ENCODE data around the gene MRPL19. TPM values are rescaled to one million over a fixed set of nuclear protein-coding genes. Genes with fewer than 3 reads are reported as not detected.

MRPL19 gene
- total and polyA plus RNA-seq, 2 of the 13 experiments (the other 11 are each of a cell fraction or from before 2014, with no cell fraction given): 43.2 to 163 TPM

DNA sequence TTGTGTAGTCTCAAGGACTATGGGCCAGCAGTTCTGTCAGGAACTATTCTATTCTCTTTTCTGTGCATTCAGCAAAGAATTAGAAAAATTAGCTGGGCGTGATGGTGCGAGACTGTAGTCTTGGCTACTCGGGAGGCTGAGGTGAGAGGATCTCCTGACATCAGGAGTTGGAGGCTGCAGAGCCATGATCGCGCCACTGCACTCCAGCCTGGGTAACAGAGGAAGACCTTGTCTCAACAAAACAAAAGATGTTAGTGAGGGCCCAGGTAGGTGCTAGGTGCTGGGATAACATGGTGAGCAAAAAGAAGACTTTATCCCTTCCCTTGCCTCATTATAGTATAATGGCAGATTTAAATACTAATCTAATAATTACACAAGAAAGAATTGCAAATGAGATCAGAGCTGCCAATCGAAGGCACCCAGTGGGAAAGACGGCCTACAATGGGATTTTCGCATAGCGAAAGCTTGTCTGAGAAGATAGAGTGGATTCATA is 447 bp upstream of the MRPL19 start (continued):
- TF ChIP-seq, protein P1, sequence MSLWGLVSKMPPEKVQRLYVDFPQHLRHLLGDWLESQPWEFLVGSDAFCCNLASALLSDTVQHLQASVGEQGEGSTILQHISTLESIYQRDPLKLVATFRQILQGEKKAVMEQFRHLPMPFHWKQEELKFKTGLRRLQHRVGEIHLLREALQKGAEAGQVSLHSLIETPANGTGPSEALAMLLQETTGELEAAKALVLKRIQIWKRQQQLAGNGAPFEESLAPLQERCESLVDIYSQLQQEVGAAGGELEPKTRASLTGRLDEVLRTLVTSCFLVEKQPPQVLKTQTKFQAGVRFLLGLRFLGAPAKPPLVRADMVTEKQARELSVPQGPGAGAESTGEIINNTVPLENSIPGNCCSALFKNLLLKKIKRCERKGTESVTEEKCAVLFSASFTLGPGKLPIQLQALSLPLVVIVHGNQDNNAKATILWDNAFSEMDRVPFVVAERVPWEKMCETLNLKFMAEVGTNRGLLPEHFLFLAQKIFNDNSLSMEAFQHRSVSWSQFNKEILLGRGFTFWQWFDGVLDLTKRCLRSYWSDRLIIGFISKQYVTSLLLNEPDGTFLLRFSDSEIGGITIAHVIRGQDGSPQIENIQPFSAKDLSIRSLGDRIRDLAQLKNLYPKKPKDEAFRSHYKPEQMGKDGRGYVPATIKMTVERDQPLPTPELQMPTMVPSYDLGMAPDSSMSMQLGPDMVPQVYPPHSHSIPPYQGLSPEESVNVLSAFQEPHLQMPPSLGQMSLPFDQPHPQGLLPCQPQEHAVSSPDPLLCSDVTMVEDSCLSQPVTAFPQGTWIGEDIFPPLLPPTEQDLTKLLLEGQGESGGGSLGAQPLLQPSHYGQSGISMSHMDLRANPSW (CRISPR knock-in tag; IDR thresholded peaks at IDR 0.05; ENCODE audit: borderline replicate concordance): peak; percentile 29; the same call in 1 of the 2 replicates
- TF ChIP-seq, protein P2, sequence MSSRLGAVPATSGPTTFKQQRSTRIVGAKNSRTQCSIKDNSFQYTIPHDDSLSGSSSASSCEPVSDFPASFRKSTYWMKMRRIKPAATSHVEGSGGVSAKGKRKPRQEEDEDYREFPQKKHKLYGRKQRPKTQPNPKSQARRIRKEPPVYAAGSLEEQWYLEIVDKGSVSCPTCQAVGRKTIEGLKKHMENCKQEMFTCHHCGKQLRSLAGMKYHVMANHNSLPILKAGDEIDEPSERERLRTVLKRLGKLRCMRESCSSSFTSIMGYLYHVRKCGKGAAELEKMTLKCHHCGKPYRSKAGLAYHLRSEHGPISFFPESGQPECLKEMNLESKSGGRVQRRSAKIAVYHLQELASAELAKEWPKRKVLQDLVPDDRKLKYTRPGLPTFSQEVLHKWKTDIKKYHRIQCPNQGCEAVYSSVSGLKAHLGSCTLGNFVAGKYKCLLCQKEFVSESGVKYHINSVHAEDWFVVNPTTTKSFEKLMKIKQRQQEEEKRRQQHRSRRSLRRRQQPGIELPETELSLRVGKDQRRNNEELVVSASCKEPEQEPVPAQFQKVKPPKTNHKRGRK (CRISPR knock-in tag; IDR thresholded peaks at IDR 0.05): peak; percentile 56; the same call in 1 of the 2 replicates
- no peak for TF ChIP-seq MLLT10 (CRISPR knock-in tag; IDR thresholded peaks at IDR 0.05)
- TF ChIP-seq ZNF446 (CRISPR knock-in tag; IDR thresholded peaks at IDR 0.05): no peak
- TF ChIP-seq HNRNPUL1 (IDR thresholded peaks at IDR 0.05; ENCODE audit: low read depth, low read length): no peak
- TF ChIP-seq, protein P3, sequence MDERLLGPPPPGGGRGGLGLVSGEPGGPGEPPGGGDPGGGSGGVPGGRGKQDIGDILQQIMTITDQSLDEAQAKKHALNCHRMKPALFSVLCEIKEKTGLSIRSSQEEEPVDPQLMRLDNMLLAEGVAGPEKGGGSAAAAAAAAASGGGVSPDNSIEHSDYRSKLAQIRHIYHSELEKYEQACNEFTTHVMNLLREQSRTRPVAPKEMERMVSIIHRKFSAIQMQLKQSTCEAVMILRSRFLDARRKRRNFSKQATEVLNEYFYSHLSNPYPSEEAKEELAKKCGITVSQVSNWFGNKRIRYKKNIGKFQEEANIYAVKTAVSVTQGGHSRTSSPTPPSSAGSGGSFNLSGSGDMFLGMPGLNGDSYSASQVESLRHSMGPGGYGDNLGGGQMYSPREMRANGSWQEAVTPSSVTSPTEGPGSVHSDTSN (CRISPR knock-in tag; IDR thresholded peaks at IDR 0.05): no peak
- no peak for TF ChIP-seq U2AF2 (IDR thresholded peaks at IDR 0.05; ENCODE audit: low read depth, low read length)
- TF ChIP-seq NCOA5 (CRISPR knock-in tag; IDR thresholded peaks at IDR 0.05): no peak
- TF ChIP-seq TAF1 (CRISPR knock-in tag; IDR thresholded peaks at IDR 0.05): no peak
- no peak for TF ChIP-seq HOXD1 (CRISPR knock-in tag; IDR thresholded peaks at IDR 0.05)
- no peak for TF ChIP-seq ZNF292 (CRISPR knock-in tag; IDR thresholded peaks at IDR 0.05; ENCODE audit: borderline replicate concordance, low read depth)
- no peak for TF ChIP-seq DMAP1 (CRISPR knock-in tag; IDR thresholded peaks at IDR 0.05)
- no peak for TF ChIP-seq SETDB1 (CRISPR knock-in tag; IDR thresholded peaks at IDR 0.05; ENCODE audit: borderline replicate concordance)
- TF ChIP-seq GFI1 (CRISPR knock-in tag; IDR thresholded peaks at IDR 0.05; ENCODE audit: borderline replicate concordance): no peak
- TF ChIP-seq HES4 (CRISPR knock-in tag; IDR thresholded peaks at IDR 0.05; ENCODE audit: borderline replicate concordance): 0 out of 2 replicates have a peak, but pooled peaks have one; percentile 28
- TF ChIP-seq RARG (CRISPR knock-in tag; IDR thresholded peaks at IDR 0.05; ENCODE audit: low read depth): no peak
- no peak for TF ChIP-seq NR3C1 (CRISPR knock-in tag; IDR thresholded peaks at IDR 0.05)
- TF ChIP-seq, protein P4, sequence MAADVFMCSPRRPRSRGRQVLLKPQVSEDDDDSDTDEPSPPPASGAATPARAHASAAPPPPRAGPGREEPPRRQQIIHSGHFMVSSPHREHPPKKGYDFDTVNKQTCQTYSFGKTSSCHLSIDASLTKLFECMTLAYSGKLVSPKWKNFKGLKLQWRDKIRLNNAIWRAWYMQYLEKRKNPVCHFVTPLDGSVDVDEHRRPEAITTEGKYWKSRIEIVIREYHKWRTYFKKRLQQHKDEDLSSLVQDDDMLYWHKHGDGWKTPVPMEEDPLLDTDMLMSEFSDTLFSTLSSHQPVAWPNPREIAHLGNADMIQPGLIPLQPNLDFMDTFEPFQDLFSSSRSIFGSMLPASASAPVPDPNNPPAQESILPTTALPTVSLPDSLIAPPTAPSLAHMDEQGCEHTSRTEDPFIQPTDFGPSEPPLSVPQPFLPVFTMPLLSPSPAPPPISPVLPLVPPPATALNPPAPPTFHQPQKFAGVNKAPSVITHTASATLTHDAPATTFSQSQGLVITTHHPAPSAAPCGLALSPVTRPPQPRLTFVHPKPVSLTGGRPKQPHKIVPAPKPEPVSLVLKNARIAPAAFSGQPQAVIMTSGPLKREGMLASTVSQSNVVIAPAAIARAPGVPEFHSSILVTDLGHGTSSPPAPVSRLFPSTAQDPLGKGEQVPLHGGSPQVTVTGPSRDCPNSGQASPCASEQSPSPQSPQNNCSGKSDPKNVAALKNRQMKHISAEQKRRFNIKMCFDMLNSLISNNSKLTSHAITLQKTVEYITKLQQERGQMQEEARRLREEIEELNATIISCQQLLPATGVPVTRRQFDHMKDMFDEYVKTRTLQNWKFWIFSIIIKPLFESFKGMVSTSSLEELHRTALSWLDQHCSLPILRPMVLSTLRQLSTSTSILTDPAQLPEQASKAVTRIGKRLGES (CRISPR knock-in tag; IDR thresholded peaks at IDR 0.05; ENCODE audit: borderline replicate concordance): no peak
- TF ChIP-seq, protein P5, sequence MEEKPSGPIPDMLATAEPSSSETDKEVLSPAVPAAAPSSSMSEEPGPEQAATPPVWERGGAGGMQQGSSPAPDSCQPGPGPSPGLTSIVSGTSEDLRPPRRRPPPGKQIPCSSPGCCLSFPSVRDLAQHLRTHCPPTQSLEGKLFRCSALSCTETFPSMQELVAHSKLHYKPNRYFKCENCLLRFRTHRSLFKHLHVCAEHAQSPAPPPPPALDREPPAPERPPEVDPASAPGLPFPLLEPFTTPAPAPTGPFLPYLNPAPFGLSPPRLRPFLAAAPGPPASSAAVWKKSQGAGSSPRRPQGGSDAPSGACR (CRISPR knock-in tag; IDR thresholded peaks at IDR 0.05): no peak
- TF ChIP-seq PHF21A (CRISPR knock-in tag; IDR thresholded peaks at IDR 0.05): 0 out of 2 replicates have a peak, but pooled peaks have one; percentile 28

Data from HepG2 (cell line).